PC-3 (cell line): ENCODE data around the gene ROBO2. TPM values are rescaled to one million over a fixed set of nuclear protein-coding genes. Genes with fewer than 3 reads are reported as not detected.

Source experiments
- ATAC-seq: fragments of 200-7000 bp; cut with Tn5 transposase; 2 replicates; pipeline ENCODE4 v1.9.1; 2020; ENCODE audit warnings: mild to moderate bottlenecking, moderate library complexity
- BruUV-seq: library from RNA; stranded (reverse); fragments of 400-500 nt; replicated peaks from 2 replicates; lab custom pipeline; 2021; lab: Mats Ljungman, UMichigan
- CTCF ChIA-PET: fragments of 300-600 bp; sonication (Branson Sonifier 250); formaldehyde crosslinking; loops from one replicate; lab custom pipeline; 2022; ENCODE audit warnings: antibody characterized with exemption; lab: Charles Lee
- POLR2A ChIA-PET: fragments of 300-600 bp; sonication (Branson Sonifier 250); formaldehyde crosslinking; loops from one replicate; lab custom pipeline; 2022; ENCODE audit warnings: antibody characterized with exemption; ENCODE audit not compliant: unreplicated experiment; lab: Charles Lee
- DNase-seq: peaks from one replicate; pipeline ENCODE4 v3.0.0-alpha.2; 2015
- H2AFZ ChIP-seq: fragments of 300-600 bp; sonication (generic); 2 replicates; pipeline ENCODE4 v1.6.0; 2016; ENCODE audit warnings: antibody characterized with exemption, low read length
- H3F3A ChIP-seq: fragments of 300-600 bp; sonication (generic); one replicate; pipeline ENCODE4 v1.6.0; 2017; ENCODE audit warnings: antibody characterized with exemption, low read length, control low read depth, mild to moderate bottlenecking; ENCODE audit not compliant: unreplicated experiment
- H3K27ac ChIP-seq: fragments of 300-600 bp; sonication (generic); 2 replicates; pipeline ENCODE4 v1.5.1; 2016; ENCODE audit warnings: mild to moderate bottlenecking, low read length
- H3K27me3 ChIP-seq: fragments of 300-600 bp; sonication (generic); 2 replicates; pipeline ENCODE4 v1.6.1; 2016; ENCODE audit warnings: low read length, mixed read lengths
- H3K36me3 ChIP-seq: fragments of 300-600 bp; sonication (generic); 2 replicates; pipeline ENCODE4 v1.6.1; 2016; ENCODE audit warnings: low read depth, mixed run types, low read length, mixed read lengths
- H3K4me1 ChIP-seq: fragments of 300-600 bp; sonication (generic); 2 replicates; pipeline ENCODE4 v1.5.1; 2016; ENCODE audit warnings: low read length; ENCODE audit not compliant: insufficient read depth
- H3K4me2 ChIP-seq: fragments of 300-600 bp; sonication (generic); 2 replicates; pipeline ENCODE4 v1.6.0; 2016; ENCODE audit warnings: low read length
- H3K4me3 ChIP-seq: fragments of 300-600 bp; sonication (generic); 2 replicates; pipeline ENCODE4 v1.5.1; 2016; ENCODE audit warnings: mild to moderate bottlenecking, low read length, mixed read lengths
- H3K79me2 ChIP-seq: fragments of 300-600 bp; sonication (generic); 2 replicates; pipeline ENCODE4 v1.6.1; 2017; ENCODE audit warnings: low read length, mixed read lengths
- H3K9ac ChIP-seq: fragments of 300-600 bp; sonication (generic); 2 replicates; pipeline ENCODE4 v1.6.0; 2016; ENCODE audit warnings: mild to moderate bottlenecking, low read length
- H3K9me2 ChIP-seq: fragments of 300-600 bp; sonication (generic); replicated peaks from 2 replicates; pipeline ENCODE4 v1.6.1; 2016; ENCODE audit warnings: mixed run types, low read length, mixed read lengths
- H3K9me3 ChIP-seq: fragments of 300-600 bp; sonication (generic); 2 replicates; pipeline ENCODE4 v1.6.1; 2016; ENCODE audit warnings: low read length, mixed read lengths
- H4K20me1 ChIP-seq: fragments of 300-600 bp; sonication (generic); 2 replicates; pipeline ENCODE4 v1.6.1; 2016; ENCODE audit warnings: low read length, mixed read lengths
- CTCF ChIP-seq: fragments of 300-600 bp; sonication (generic); conservative IDR thresholded peaks from 2 replicates; pipeline ENCODE4 v1.5.1; 2017; ENCODE audit warnings: antibody characterized with exemption, low read depth, mild to moderate bottlenecking, low read length
- EZH2 ChIP-seq: fragments of 300-600 bp; sonication (generic); IDR thresholded peaks from one replicate; pipeline ENCODE4 v1.6.1; 2017; ENCODE audit warnings: antibody characterized with exemption, mild to moderate bottlenecking, low read length; ENCODE audit not compliant: unreplicated experiment
- EZH2phosphoT487 ChIP-seq: fragments of 300-600 bp; sonication (generic); IDR thresholded peaks from 2 replicates; pipeline ENCODE4 v1.6.1; 2018; ENCODE audit warnings: mild to moderate bottlenecking, antibody characterized with exemption, low read length, borderline replicate concordance
- intact Hi-C: fragments of 100-400 bp; cut with micrococcal nuclease; formaldehyde crosslinking; loops from 2 replicates; pipeline ENCODE4 v1.9.0; 2023
- total RNA-seq: library from RNA; depleted of rRNA; stranded (reverse); fragments of >200 nt; gene quantifications from 2 replicates; pipeline ENCODE4 v1.2.3, GENCODE V29; 2014

ROBO2 gene
- total RNA-seq, 1 experiment from 2014 or later: not detected

- Histone ChIP-seq H3K4me3 (peak overlapping the region; percentile 29; the same call in 1 of the 2 replicates), H3K79me2 (no peaks in the 10 kb centered on the region), H3K4me2 (peak overlapping the region; percentile 44), H3K4me1 (no peaks in the 10 kb centered on the region), H3F3A (no peaks in the 10 kb centered on the region), H3K9me2 (no peaks in the 10 kb centered on the region), H3K27ac (no peak overlapping the region), H2AFZ (peak overlapping the region; percentile 68; the same call in 1 of the 2 replicates), H3K36me3 (no peaks in the 10 kb centered on the region), H3K27me3 (peaks cover 72% of the 10 kb centered on the region), H3K9me3 (no peaks in the 10 kb centered on the region), H3K9ac (no peak overlapping the region), H4K20me1 (no peaks in the 10 kb centered on the region)
- DNase-seq: no peak
- BruUV-seq: no TSS peak
- ChIA-PET POLR2A (interaction anchor here (0.6 kb wide), 1 partner anchor 1608 kb away, joined by 3 read pairs; no protein-coding TSS in a partner anchor), CTCF (interaction anchor here (0.6 to 1.4 kb wide), 6 partner anchors 76 to 1607 kb away, joined by 3 to 9 read pairs (median 6); no protein-coding TSS in a partner anchor)
- TF ChIP-seq CTCF (no peak), EZH2 (peak; percentile 62)
- intact Hi-C loops: loop anchor here (1.0 to 2.0 kb wide), 4 partner anchors 216 to 1606 kb away; no protein-coding TSS in a partner anchor
- peak; percentile 6; the same call in 1 of the 2 replicates for ATAC-seq
These were observed 831 bp upstream of the ROBO2 start for GRCh38 chr3:77038930-77039605.

- intact Hi-C loops: no loop called here
- Histone ChIP-seq H3K36me3 (no peaks in the 10 kb centered on the region), H4K20me1 (no peaks in the 10 kb centered on the region), H3K4me1 (no peaks in the 10 kb centered on the region), H3K79me2 (no peaks in the 10 kb centered on the region), H2AFZ (no peak overlapping the region), H3K27ac (no peak overlapping the region), H3K9me2 (no peaks in the 10 kb centered on the region), H3K4me3 (no peak overlapping the region), H3F3A (no peaks in the 10 kb centered on the region), H3K4me2 (no peak overlapping the region), H3K9me3 (no peaks in the 10 kb centered on the region), H3K27me3 (peaks cover 75% of the 10 kb centered on the region), H3K9ac (no peak overlapping the region)
- POLR2A ChIA-PET: no interaction called here
- BruUV-seq: no TSS peak
- DNase-seq: no peak
- ATAC-seq: no peak
- TF ChIP-seq CTCF: no peak
- no peak for TF ChIP-seq EZH2phosphoT487
- TF ChIP-seq EZH2: no peak
- CTCF ChIA-PET: no interaction called here
These were observed 317 bp downstream of the ROBO2 start for GRCh38 chr3:77040216-77040615.
